ENCODE data around the gene C12orf76. TPM values are rescaled to one million over a fixed set of nuclear protein-coding genes. Genes with fewer than 3 reads are reported as not detected.
A peak's percentile ranks its signal among the peaks of the same experiment; 100 is the strongest.

The C12orf76 gene
- total RNA-seq, 1 experiment from 2014 or later = 9.7 TPM

DNA sequence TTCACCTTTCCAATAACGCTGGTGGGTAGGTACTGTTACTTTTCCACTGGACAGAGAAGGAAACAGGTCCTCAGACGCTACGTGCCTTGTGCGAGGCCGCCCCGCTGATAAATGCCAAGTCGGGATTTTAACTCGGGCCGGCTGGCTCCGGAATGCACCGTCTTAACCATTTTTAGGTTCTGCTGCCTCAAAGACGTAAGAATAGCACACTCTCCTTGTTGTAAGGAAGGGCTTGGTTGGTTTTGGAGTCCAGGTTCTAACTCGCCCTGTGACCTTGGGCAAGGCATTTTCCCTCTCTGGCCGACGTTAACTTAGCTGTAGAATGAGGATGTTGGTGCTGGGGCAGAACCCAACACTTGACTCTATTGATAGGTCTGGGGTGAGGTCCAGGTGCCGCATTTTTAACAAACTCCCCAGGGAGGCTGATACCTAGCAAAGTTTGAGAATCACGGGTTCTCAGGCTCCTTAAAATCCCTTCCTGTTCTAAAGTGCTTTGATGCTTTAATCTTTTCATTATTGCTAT is 48.3 kb downstream of the C12orf76 start:
- Histone ChIP-seq H3K4ac (ENCODE audit: low read depth, low read length) (no peak overlapping the region), H3K56ac (ENCODE audit: insufficient read length, low read depth, low read length) (no peak overlapping the region), H4K20me1 (ENCODE audit: control insufficient read depth, insufficient read depth, insufficient read length) (peaks cover 3% of the 10 kb centered on the region), H3K9me3 (ENCODE audit: control insufficient read depth, low read depth, low read length) (no peaks in the 10 kb centered on the region), H3K79me1 (ENCODE audit: insufficient read depth, low read depth, low read length, poor library complexity, severe bottlenecking) (no peaks in the 10 kb centered on the region), H4K8ac (replicated peaks; ENCODE audit: insufficient read length, low read depth, low read length) (no peak overlapping the region), H2BK20ac (ENCODE audit: low read depth, low read length, poor library complexity, severe bottlenecking) (no peak overlapping the region), H3K14ac (ENCODE audit: insufficient read depth, low read length) (no peak overlapping the region; the same call in 1 of the 2 replicates), H3K9ac (ENCODE audit: extremely low read depth, insufficient read length, low read length) (no peak overlapping the region), H3K4me2 (ENCODE audit: insufficient read depth, insufficient read length, low read length) (peak overlapping the region; percentile 97), H3K79me2 (ENCODE audit: insufficient read depth, low read length) (no peaks in the 10 kb centered on the region), H2BK15ac (ENCODE audit: low read depth, low read length) (no peak overlapping the region), H2AFZ (ENCODE audit: low read length) (no peak overlapping the region), H3T11ph (ENCODE audit: low read length) (no peak overlapping the region), H2BK5ac (ENCODE audit: insufficient read length, low read length) (no peak overlapping the region), H2BK120ac (ENCODE audit: low read depth, low read length, poor library complexity, severe bottlenecking) (no peak overlapping the region), H3K27ac (ENCODE audit: insufficient read length, low read depth, low read length) (no peak overlapping the region), H4K5ac (ENCODE audit: insufficient read length, low read depth, low read length) (no peak overlapping the region), H2AK5ac (ENCODE audit: insufficient read length, low read length) (no peak overlapping the region), H3K18ac (ENCODE audit: insufficient read length, low read depth, low read length) (no peak overlapping the region), H3K23ac (ENCODE audit: insufficient read length, low read depth, low read length) (no peak overlapping the region), H3K27me3 (ENCODE audit: insufficient read depth, low read length) (no peaks in the 10 kb centered on the region), H3K23me2 (ENCODE audit: insufficient read length, low read depth, low read length, poor library complexity, severe bottlenecking) (peaks cover 16% of the 10 kb centered on the region), H3K4me1 (ENCODE audit: insufficient read depth, low read length) (peaks cover 2% of the 10 kb centered on the region; the same call in 1 of the 2 replicates), H2BK12ac (ENCODE audit: insufficient read length, low read depth, low read length) (no peak overlapping the region), H4K91ac (ENCODE audit: insufficient read length, low read depth, low read length) (no peak overlapping the region)
- no CpG with 5 or more reads among the region's 17 CpGs for WGBS (ENCODE audit: extremely low coverage, insufficient read length, low lambda C conversion rate)
- Mint-ChIP-seq H3K4me1 (peaks cover 20 to 21% of the 10 kb centered on the region in 2 experiments), H3K9me3 (no peaks in the 10 kb centered on the region), H3K36me3 (ENCODE audit: insufficient read depth in 1 of 3, low read depth in 3 of 3) (no peaks in the 10 kb centered on the region; a peak in 2 of 7 replicates), H3K4me3 (peak overlapping the region; percentile 87 to 99), H3K27me3 (ENCODE audit: low read depth) (peaks cover 12% of the 10 kb centered on the region), H3K27ac (peak overlapping the region in 2 of 3 experiments; percentile 57 to 72; a peak in 2 of 7 replicates)
- TF ChIP-seq, protein P1, sequence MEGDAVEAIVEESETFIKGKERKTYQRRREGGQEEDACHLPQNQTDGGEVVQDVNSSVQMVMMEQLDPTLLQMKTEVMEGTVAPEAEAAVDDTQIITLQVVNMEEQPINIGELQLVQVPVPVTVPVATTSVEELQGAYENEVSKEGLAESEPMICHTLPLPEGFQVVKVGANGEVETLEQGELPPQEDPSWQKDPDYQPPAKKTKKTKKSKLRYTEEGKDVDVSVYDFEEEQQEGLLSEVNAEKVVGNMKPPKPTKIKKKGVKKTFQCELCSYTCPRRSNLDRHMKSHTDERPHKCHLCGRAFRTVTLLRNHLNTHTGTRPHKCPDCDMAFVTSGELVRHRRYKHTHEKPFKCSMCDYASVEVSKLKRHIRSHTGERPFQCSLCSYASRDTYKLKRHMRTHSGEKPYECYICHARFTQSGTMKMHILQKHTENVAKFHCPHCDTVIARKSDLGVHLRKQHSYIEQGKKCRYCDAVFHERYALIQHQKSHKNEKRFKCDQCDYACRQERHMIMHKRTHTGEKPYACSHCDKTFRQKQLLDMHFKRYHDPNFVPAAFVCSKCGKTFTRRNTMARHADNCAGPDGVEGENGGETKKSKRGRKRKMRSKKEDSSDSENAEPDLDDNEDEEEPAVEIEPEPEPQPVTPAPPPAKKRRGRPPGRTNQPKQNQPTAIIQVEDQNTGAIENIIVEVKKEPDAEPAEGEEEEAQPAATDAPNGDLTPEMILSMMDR (conservative IDR thresholded peaks at IDR 0.05) = no peak
- no peak for DNase-seq

All from H9 (cell line).